Tibial nerve (tissue), 4 donors: Measurements from ENCODE around the gene COG5. TPM values are rescaled to one million over a fixed set of nuclear protein-coding genes. Genes with fewer than 3 reads are reported as not detected.

ENCODE experiments used
- DNase-seq, 2 donors: peaks; one replicate each; pipeline ENCODE4 v3.0.0-alpha.2; 2019; ENCODE audit warnings: low spot score in 2 of 2
- H3K27ac ChIP-seq, 4 donors: fragments of 200-600 bp; sonication (generic) in 3 of 4; one replicate each; pipeline ENCODE4 v1.5.1; 2017 to 2019; ENCODE audit warnings: mild to moderate bottlenecking in 1 of 4
- H3K27me3 ChIP-seq, 2 donors: fragments of 200-600 bp; sonication (generic) in 1 of 2; one replicate each; pipeline versions ENCODE4 v1.5.1 to v1.6.0; 2017 to 2019
- H3K36me3 ChIP-seq, 3 donors: fragments of 200-600 bp; sonication (generic); one replicate each; pipeline ENCODE4 v1.5.1; 2018 to 2019
- H3K4me1 ChIP-seq, 4 donors: fragments of 200-600 bp; sonication (generic) in 3 of 4; one replicate each; pipeline ENCODE4 v1.5.1; 2017 to 2019
- H3K4me3 ChIP-seq, 4 donors: fragments of 200-600 bp; sonication (generic) in 3 of 4; one replicate each; pipeline ENCODE4 v1.5.1; 2017 to 2019; ENCODE audit warnings: mild to moderate bottlenecking in 1 of 4, moderate library complexity in 1 of 4
- H3K9me3 ChIP-seq, 4 donors: fragments of 200-600 bp; sonication (generic) in 3 of 4; one replicate each; pipeline ENCODE4 v1.5.1; 2017 to 2019
- EP300 ChIP-seq, 2 donors: sonication (generic); formaldehyde crosslinking; IDR thresholded peaks; one replicate each; pipeline ENCODE4 v1.6.1; 2017; ENCODE audit warnings: antibody characterized with exemption in 2 of 2, mild to moderate bottlenecking in 1 of 2
- POLR2A ChIP-seq, 2 donors: fragments of 450-650 bp; IDR thresholded peaks; one replicate each; pipeline ENCODE4 v1.6.1; 2017; ENCODE audit warnings: antibody characterized with exemption in 2 of 2, mild to moderate bottlenecking in 2 of 2, moderate library complexity in 2 of 2
- WGBS, 2 donors: methylation state at CpG; one replicate each; pipeline ENCODE4 v1.1.5; 2018; 5-methylcytosine and 5-hydroxymethylcytosine counted together
- total RNA-seq, 4 donors: library from RNA; depleted of rRNA; stranded (reverse); fragments of >200 nt; gene quantifications; one replicate each; pipeline ENCODE4 v1.1.0, GENCODE V29; 2016
- TF ChIP-seq, protein P1 (sequence below), 5 experiments: fragments of 200-600 bp in 3 of 5; fragments of 450-650 bp in 2 of 5; sonication (generic) in 3 of 5; IDR thresholded peaks; one replicate each; pipeline ENCODE4 v1.5.1; 2016 to 2019; ENCODE audit warnings: antibody characterized with exemption in 5 of 5, mild to moderate bottlenecking in 3 of 5, moderate library complexity in 2 of 5

Gene COG5
- total RNA-seq, 4 donors from 2014 or later, result 26.7 to 35.7 (median 32.6) TPM

DNA sequence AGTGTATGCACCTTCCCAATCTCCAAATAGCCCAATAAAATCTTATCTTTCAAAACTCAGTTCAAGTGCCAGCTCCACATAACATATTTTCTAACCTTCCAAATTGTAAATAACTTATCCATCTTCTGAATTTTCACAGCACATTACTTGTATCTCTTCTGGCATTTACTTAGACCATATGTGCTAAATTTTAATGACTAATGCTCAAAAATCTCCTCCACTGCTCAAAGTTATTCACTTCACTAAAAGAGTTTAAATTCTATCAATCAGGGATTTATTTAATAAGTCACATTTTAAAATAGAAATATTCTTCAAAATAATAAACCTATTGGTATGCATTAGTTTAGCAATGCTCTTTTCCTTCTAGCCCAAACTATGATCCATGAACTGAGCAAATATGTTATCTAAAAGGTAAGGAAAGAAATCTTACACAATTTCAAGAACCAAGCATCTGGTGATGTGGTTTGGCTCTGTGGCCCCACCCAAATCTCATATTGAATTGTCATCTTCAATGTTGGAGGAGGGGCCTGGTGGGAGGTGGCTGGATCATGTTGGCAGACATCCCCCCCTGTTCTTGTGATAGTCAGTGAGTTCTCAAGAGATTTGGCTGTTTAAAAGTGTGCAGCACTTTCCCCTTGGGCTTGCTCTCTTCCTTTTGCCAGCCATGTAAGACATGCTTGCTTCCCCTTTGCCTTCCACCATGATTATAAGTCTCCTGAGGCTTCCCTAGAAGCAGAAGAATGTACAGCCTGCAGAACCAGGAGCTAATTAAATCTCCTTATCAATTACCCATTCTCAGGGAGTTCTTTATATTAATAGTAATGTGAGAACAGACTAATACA lies 121.9 kb downstream of the COG5 start:
- H3K4me1 ChIP-seq, result no peaks in the 10 kb centered on the region
- H3K36me3 ChIP-seq, result peaks cover 0 to 4% (median 0%) of the 10 kb centered on the region in 3 donors
- DNase-seq, result no peak
- TF ChIP-seq POLR2A (IDR thresholded peaks at IDR 0.05), result no peak
- TF ChIP-seq, protein P1, sequence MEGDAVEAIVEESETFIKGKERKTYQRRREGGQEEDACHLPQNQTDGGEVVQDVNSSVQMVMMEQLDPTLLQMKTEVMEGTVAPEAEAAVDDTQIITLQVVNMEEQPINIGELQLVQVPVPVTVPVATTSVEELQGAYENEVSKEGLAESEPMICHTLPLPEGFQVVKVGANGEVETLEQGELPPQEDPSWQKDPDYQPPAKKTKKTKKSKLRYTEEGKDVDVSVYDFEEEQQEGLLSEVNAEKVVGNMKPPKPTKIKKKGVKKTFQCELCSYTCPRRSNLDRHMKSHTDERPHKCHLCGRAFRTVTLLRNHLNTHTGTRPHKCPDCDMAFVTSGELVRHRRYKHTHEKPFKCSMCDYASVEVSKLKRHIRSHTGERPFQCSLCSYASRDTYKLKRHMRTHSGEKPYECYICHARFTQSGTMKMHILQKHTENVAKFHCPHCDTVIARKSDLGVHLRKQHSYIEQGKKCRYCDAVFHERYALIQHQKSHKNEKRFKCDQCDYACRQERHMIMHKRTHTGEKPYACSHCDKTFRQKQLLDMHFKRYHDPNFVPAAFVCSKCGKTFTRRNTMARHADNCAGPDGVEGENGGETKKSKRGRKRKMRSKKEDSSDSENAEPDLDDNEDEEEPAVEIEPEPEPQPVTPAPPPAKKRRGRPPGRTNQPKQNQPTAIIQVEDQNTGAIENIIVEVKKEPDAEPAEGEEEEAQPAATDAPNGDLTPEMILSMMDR (IDR thresholded peaks at IDR 0.05), result no peak
- TF ChIP-seq EP300 (IDR thresholded peaks at IDR 0.05), result no peak
- no peaks in the 10 kb centered on the region for H3K27me3 ChIP-seq
- H3K27ac ChIP-seq, result no peak overlapping the region
- no peak overlapping the region for H3K4me3 ChIP-seq
- H3K9me3 ChIP-seq, result no peaks in the 10 kb centered on the region

DNA sequence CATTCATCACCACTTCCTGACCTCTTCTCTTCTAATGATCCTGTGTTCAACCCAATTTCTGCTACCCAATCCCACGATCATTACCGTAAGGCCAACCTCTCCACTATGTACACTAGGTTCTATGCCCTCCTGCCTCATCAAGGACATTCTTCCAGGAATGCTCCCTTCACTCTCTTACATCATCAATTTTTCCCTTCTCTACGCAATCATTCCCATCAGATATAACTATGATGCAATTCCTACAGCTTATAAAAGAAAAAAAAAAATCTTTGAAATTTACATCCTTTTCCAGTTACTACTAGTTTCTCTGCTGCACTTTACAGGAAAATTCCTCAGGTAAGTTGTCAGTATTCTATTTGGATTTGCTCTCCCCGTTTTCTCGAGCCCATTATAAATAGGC lies 124.7 kb downstream of the COG5 start:
- WGBS, 2 donors, result 89 to 95% methylated on average over 5 of the region's 5 CpGs
- peaks cover 0 to 3% (median 0%) of the 10 kb centered on the region in 4 donors for H3K9me3 ChIP-seq
- DNase-seq, result no peak
- H3K4me3 ChIP-seq, result no peak overlapping the region
- no peak overlapping the region for H3K27ac ChIP-seq
- peaks cover 0 to 8% (median 0%) of the 10 kb centered on the region in 3 donors for H3K36me3 ChIP-seq
- no peaks in the 10 kb centered on the region for H3K4me1 ChIP-seq
- TF ChIP-seq POLR2A (IDR thresholded peaks at IDR 0.05), result no peak
- no peaks in the 10 kb centered on the region for H3K27me3 ChIP-seq

DNA sequence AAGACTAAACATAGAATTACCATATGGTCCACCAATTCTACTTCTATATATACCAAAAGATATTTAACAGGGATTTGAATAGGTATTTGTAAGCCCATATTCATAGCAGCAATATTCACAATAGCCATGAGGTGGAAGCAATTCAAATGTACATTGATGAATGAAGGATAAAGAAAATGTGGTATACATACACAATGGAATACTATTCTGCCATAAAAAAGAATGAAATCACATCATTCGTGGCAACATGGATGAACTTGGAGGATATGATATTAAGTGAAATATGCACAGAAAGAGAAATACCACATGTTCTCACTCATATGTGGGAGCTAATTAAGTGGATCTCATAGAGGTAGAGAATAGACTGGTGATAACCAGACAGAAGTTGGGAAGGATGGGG lies 128.0 kb downstream of the COG5 start:
- 97 to 98% methylated on average over 1 of the region's 1 CpG for WGBS, 2 donors
- Histone ChIP-seq H3K4me3 (no peak overlapping the region), H3K9me3 (peaks cover 0 to 11% (median 0%) of the 10 kb centered on the region in 4 donors), H3K27ac (no peak overlapping the region), H3K4me1 (no peaks in the 10 kb centered on the region), H3K27me3 (no peaks in the 10 kb centered on the region), H3K36me3 (peaks cover 0 to 4% (median 0%) of the 10 kb centered on the region in 3 donors)
- no peak for TF ChIP-seq POLR2A (IDR thresholded peaks at IDR 0.05)
- no peak for TF ChIP-seq EP300 (IDR thresholded peaks at IDR 0.05)
- TF ChIP-seq, protein P1 (IDR thresholded peaks at IDR 0.05), result no peak
- DNase-seq, result no peak

DNA sequence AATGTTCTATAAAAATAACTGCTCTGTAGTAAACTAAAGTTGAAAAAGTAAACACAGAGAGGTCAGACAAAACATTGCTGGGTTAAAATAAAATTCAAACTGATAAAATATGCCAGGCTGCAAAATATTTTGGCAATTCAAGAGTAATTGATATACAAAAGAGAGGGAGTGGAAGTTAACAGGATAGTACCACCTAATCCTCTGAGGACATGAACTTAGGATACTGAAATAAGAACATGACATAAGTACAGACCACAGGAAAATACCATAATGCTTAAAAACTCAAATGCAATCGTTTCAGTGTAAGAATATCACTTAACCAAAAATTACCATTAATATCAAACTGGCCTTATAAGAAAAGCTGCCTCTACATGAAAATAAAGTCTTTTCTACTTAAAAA lies 131.5 kb downstream of the COG5 start:
- TF ChIP-seq EP300 (IDR thresholded peaks at IDR 0.05) (no peak), POLR2A (IDR thresholded peaks at IDR 0.05) (no peak)
- TF ChIP-seq, protein P1 (IDR thresholded peaks at IDR 0.05), result no peak

DNA sequence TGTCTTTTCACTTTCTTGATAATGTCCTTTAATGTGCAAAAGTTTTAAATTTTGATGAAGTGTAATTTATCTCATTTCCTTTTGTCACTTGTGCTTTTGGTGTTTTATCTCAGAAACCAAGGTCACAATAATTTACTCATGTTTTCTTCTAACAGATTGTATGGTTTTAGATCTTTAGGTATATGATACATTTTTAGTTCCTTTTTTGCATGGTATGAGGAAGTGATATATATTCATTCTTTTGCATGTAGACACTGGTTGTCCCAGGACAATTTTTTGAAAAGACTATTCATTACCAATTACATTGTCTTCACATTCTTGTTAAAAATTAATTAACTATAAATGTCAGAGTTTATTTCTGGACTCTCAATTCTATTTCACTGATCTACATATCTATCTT lies 133.7 kb downstream of the COG5 start:
- TF ChIP-seq POLR2A (IDR thresholded peaks at IDR 0.05) (no peak), EP300 (IDR thresholded peaks at IDR 0.05) (no peak)
- TF ChIP-seq, protein P1 (IDR thresholded peaks at IDR 0.05), result no peak

More for the DNA sequence above, 131.5 kb downstream of the COG5 start:
- Histone ChIP-seq H3K27ac (no peak overlapping the region), H3K4me1 (no peaks in the 10 kb centered on the region), H3K4me3 (no peak overlapping the region), H3K9me3 (peaks cover 0 to 15% (median 0%) of the 10 kb centered on the region in 4 donors), H3K36me3 (peaks cover 0 to 10% (median 0%) of the 10 kb centered on the region in 3 donors), H3K27me3 (no peaks in the 10 kb centered on the region)
- 80 to 86% methylated on average over 1 of the region's 1 CpG for WGBS, 2 donors
- DNase-seq, result no peak

More for the DNA sequence above, 133.7 kb downstream of the COG5 start:
- DNase-seq, result no peak
- Histone ChIP-seq H3K36me3 (peaks cover 0 to 15% (median 0%) of the 10 kb centered on the region in 3 donors), H3K9me3 (peaks cover 0 to 12% (median 0%) of the 10 kb centered on the region in 4 donors), H3K27me3 (no peaks in the 10 kb centered on the region), H3K4me1 (no peaks in the 10 kb centered on the region), H3K27ac (no peak overlapping the region), H3K4me3 (no peak overlapping the region)
